Measurements from ENCODE around the gene BAK1.
"Not testable (repeated sequence)": the region's sequence is repeated elsewhere in the genome, so short reads cannot be mapped to it uniquely, and the experiment has no call there.

The BAK1 gene

GRCh38 chr6:33540768-33541167 lies 39.3 kb downstream of the BAK1 start:
- DNase-seq (ENCODE audit: low read depth), result no peak
- no peak overlapping the region for H3K4me3 ChIP-seq (ENCODE audit: low read length)
- TF ChIP-seq CTCF (IDR thresholded peaks at IDR 0.05; ENCODE audit: insufficient read depth, low read depth, low read length, missing control alignments), result no peak

GRCh38 chr6:33534702-33535101 lies 45.4 kb downstream of the BAK1 start:
- no peak for DNase-seq (ENCODE audit: low read depth)
- TF ChIP-seq CTCF (IDR thresholded peaks at IDR 0.05; ENCODE audit: insufficient read depth, low read depth, low read length, missing control alignments), result no peak
- no peak overlapping the region for H3K4me3 ChIP-seq (ENCODE audit: low read length)

DNA sequence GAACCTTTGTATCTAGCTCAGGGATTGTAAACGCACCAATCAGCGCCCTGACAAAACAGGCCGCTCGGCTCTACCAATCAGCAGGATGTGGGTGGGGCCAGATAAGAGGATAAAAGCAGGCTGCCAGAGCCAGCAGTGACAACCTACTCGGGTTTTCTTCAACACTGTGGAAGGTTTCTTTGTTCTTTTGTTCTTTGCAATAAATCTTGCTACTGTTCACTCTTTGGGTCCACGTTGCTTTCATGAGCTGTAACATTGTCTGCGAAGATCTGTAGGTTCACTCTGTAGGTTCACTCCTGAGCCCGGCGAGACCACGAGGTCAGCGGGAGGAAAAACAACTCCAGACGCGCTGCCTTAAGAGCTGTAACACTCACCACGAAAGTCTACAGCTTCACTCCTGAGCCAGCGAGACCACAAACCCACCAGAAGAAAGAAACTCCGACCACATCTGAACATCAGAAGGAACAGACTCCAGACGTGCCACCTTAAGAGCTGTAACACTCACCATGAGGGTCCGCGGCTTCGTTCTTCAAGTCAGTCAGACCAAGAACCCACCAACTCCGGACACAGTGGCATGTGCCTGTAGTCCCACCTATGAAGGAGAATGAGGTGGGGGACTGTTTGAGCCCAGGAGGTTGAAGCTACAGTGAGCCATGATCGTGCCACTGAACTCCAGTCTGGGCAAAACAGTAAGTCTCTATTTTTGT lies 46.8 kb downstream of the BAK1 start:
- H3K4me3 ChIP-seq (ENCODE audit: low read length); DNase-seq (ENCODE audit: low read depth): not testable (repeated sequence)

GRCh38 chr6:33532431-33532830 lies 47.6 kb downstream of the BAK1 start:
- not testable (repeated sequence) for H3K4me3 ChIP-seq (ENCODE audit: low read length); DNase-seq (ENCODE audit: low read depth)

DNA sequence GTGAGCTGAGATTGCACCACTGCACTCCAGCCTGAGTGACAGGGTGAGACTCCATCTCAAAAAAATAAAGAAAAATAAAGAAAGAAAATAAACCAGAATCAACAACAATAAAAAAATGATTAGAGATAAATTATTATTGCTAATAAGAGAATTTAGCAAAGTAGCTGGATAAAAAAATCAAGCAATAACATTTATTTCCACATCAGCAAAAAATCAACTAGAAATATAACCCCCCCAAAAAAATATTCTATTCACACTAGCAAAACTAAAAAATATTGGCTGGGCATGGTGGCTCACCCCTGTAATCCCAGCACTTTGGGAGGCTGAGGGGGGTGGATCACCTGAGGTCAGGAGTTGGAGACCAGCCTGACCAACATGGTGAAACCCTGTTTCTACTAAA lies 49.5 kb downstream of the BAK1 start:
- not testable (repeated sequence) for H3K4me3 ChIP-seq (ENCODE audit: low read length); DNase-seq (ENCODE audit: low read depth)
